Fibroblast of peridontal ligament (primary cell): ENCODE results near the gene LARP7.
"Not testable (repeated sequence)": the region's sequence is repeated elsewhere in the genome, so short reads cannot be mapped to it uniquely, and the experiment has no call there.

Source experiments
- DNase-seq: peaks from one replicate; pipeline ENCODE4 v3.0.0-alpha.2; 2010; ENCODE audit errors: extremely low read depth

Gene LARP7

DNA sequence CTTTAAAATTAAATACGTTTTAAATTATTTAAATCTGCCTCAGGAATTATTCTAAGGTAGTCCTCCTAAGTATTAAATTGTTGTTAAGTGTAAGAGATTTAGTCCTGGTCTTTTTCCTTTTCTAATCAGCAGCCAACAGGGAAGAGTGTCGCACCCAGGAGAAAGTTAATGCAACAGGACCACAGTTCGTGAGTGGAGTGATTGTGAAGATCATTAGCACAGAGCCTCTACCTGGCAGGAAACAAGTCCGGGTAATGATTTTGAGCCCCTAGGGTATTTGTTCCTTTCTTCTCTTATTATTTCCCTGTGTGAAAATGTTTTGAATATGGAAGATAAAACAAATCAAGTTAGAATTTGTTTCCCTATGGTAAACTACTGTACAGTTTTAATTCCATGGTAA, 13.4 kb downstream of the LARP7 start:
- DNase-seq = no peak

DNA sequence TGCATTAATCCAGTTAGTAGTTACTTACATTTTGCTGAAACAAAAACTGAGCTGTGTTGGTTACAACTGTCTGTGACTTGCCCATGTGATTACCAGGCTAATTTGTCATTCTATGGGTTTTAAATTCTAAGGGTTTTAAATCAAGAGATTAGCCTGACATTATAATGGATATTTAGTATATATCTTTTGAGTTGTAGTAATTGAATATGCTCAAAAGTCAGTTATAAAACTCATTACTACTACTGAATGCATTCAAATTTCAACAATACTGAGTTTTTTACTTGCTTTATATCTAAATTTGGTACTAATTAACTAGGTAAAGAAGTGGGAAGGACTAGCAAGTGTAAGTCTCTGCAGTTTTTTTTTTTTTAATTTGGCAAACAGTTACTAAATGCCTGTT, 14.7 kb downstream of the LARP7 start:
- no peak for DNase-seq

GRCh38 chr4:112652216-112652615, 15.3 kb downstream of the LARP7 start:
- no peak for DNase-seq

DNA sequence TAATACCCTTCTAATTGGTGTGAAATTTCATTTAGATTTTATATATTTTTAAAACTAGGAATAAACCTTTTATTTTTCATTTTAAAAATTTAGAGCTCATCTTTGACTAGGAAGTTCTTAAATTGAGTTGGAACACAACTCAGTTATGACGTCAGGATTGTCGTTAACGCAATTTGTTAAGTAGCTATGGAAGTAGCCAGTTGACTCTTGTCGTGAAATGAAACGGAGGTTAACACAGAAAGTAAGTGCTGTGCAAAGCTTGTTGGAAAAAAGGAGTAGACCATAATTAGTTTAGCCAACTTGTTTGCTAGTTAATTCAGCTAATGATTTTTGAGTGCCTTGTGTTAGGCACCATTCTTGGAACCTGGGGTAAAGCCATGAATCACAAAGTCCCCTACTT, 18.3 kb downstream of the LARP7 start:
- DNase-seq = no peak

DNA sequence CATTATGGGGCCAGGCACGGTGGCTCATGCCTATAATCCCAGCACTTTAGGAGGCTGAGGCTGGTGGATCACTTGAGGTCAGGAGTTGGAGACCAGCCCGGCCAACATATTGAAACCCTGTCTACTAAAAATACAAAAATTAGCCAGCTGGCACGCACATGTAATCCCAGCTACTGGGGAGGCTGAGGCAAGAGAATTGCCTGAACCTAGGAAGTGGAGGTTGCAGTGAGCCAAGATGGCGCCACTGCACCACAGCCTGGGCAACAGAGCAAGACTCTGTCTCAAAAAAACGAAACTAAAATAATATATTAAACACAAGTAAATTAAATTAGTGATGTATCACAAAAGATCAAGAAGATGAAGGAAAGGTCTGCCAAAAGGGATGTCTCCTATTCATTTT, 19.2 kb downstream of the LARP7 start:
- not testable (repeated sequence) for DNase-seq

DNA sequence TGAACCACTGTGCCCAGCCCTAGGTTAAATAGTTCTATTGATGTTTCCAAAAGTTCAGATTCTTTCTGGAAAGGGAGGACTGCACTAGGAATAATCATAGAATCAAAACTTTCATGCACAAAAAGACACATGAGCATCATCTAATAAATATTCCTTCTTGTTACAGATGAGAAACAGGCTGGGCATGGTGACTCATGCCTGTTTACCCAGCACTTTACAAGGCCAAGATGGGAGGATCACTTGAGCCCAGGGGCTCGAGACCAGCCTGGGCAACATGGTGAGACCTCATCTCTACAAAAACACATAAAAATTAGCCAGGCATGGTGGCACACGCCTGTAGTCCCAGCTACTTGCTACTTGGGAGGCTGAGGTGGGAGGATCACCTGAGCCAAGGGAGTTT, 27.7 kb downstream of the LARP7 start:
- DNase-seq = no peak

DNA sequence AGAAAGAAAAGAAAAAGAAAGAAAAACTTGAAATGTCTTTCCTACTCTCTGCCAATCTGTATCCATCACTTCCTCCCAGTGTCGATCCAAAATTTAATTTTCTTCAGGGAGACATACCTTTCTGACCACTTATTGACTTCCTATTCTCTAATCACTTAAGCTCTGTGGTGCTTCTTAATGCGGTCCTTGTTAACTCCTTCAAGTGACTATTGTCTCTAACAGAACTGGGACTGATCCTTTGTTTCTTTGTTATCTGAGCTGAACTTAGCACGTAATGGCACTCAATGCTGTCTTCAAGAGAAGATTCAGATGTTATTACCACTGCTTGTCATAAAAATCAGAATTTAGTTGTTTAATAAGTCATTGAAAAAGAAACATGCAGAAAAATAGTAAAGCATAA, 31.2 kb downstream of the LARP7 start:
- no peak for DNase-seq

DNA sequence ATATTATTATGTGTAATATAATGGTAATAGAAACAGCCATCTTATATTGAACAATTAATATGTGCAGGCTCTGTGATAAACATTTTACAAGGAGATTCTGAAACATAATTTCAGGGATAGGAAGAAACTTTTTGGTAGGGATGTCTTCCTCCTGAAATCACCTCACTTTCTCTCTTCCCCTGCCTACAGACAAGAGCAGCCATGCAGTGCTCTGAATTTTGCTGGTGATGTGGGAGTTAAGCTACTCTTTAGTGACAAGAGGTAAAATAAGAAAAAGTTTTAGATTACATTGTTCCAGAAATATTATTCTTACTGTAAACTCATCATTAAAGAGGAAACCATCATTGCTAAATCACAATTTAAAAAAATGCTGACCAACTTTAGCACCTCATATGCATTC, 36.1 kb downstream of the LARP7 start:
- DNase-seq = no peak

DNA sequence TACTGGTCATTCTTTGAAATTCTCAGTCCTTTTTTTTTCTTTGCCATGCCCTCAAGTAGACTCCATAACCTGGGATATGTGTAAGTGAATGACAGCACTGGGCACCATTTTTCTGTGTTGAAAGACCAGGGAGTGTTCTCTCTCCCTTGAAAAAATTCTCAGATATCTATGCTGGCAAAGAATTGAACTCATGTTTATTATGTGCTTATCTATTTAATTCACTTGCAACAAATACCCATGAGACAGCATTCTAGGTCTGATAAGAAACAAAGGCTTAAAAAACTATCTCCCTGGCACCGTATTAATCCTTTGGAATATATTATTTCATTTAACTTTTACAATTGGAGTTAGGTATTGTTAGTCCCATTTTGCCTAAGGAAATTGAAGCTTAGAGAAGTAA, 36.7 kb downstream of the LARP7 start:
- no peak for DNase-seq

- no peak for DNase-seq
Measured at GRCh38 chr4:112674376-112674775, 37.4 kb downstream of the LARP7 start.

GRCh38 chr4:112677519-112678091, 40.7 kb downstream of the LARP7 start:
- no peak for DNase-seq

DNA sequence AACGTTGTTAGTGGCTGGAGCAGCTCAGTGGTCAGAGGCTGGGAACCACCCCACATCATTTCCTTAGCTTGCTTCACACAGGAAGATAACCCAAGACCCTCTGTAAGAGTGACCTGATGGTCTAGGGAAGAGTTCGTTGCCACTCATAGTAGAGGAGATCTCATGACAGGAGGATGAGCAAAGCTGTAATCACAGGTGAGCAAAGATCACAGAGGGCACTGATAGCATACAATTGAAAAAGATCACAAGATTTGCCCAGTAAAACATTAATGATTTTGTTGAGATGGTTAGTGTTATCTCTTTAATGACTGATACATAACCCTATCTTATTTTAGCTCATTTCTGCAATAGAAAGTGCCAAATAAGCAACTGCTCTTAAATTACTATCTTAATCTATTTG, 44.1 kb downstream of the LARP7 start:
- DNase-seq = no peak

DNA sequence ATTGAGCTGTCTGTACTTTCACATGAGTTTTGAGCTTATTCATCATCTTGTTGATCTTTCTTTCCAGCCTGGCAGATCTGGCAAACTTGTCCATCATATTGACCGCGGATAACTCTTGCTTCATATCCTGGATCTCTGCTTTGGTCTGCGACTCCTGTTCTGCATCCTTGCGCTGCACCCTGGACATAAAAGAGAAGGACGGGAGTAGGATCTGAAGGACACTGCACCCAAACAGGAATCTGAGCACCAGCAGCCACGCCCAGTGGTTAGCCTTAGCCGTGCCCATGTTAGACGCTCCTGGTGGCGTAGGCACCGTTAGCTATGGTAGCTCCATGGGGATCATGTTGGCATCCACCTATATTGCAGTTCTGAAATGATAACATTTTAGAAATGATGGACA, 56.6 kb downstream of the LARP7 start:
- DNase-seq = no peak

DNA sequence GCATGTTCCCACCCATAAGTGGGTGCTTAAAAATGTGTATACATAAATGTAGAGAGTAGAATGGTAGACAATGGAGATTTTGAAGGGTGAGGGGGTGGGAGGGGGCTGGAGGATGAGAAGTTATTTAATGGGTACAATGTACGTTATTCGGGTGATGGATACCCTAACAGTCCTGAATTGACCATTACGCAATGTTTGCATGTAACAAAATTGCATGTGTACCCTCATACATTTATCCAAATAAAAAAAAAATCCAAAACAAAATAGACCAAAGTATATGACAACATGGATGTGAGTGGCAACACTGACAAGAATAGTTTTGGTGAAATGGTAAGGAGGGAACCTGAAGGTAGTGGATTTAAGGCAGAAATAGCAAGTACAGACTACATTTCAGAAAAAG, 63.7 kb downstream of the LARP7 start:
- DNase-seq = no peak

- no peak for DNase-seq
Measured at GRCh38 chr4:112702892-112703291, 65.9 kb downstream of the LARP7 start.

DNA sequence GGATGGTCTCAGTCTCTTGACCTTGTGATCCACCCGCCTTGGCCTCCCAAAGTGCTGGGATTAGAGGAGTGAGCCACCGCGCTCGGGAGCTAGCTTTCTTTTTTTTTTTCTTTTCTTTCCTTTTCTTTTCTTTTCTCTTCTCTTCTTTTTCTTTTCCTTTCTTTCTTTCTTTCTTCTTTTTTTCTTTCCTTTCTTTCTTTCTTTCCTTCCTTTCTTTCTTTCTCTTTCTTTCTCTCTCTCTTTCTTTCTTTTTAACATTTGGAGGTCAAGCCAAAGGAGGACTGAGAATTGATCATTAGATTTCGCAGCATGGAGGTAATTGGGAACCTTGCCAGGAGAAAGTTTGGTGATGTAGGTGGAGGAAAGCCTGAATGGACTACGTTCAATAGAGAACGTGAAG, 67.4 kb downstream of the LARP7 start:
- no peak for DNase-seq

- peak; percentile 43 for DNase-seq
Measured at GRCh38 chr4:112704991-112705845, 68.3 kb downstream of the LARP7 start.

DNA sequence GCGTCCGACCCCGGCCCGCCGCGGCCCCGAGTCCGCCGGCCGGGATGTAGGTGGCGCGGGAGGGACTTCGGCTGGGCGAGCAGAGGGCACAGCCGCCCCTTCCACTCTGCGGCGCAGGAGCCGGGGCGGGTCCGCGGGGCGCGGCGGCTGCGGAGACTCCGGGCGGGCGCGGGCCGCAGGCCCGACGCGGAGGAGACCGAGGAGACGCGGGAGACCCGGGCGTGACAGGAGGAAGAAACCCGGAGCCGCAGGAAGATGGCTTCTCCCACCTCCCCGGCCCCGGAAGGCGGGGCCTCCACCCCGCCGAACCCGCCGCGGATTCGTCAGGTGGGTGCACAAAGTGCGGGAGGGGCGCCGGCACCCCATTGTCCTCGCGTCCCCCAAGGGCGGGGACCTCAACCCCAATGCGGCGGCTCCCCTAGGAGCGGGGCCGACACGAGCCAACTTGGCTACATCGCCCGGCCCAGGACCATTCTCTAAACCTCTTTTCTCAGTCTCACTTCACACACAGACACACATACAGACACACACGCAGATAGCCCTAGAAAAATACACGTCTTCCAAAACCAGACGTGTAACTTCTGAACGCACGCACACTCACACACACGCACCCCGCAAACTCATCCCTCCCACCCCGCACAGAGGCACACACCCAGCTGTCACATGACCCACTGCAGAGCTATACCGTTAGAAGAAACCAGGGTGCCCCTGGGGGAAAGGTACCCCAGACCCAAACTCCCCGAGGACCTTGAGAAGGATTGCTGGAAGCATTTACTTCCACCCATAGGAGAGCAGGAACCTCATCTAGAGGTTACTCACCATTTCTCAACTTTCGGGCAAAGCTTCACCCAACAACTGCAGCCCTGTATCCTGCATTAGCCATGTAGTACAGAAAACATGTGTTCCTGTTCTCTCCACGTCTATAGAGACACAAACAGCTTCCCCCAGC, 69.2 kb downstream of the LARP7 start:
- peak; percentile 7 for DNase-seq

DNA sequence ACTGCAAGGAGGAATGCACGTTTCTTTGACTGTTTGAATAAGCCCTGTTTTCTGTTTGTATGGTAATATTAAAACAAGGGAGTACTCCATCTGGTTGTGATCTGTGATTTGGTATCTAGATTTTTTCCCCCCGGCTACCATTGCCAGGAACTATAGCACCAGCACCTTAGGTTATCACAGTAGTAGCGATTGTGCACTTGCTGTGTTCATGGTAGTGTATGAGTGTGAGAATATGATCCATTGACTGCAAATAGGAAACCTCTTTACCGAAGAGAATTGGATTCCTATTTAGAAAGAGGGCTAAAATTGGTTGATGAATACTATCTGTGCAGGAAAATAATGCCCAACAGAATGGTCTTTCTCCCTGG, 69.9 kb downstream of the LARP7 start:
- no peak for DNase-seq
